Erythroblast (primary cell): ENCODE data around the gene EME2.

Experiments used
- GATA1 ChIP-seq: IDR thresholded peaks from 2 replicates; pipeline ENCODE4 v1.6.1; 2011; ENCODE audit warnings: low read depth, mild to moderate bottlenecking, control low read depth, low read length, moderate library complexity
- POLR2A ChIP-seq: IDR thresholded peaks from 2 replicates; pipeline ENCODE4 v1.6.1; 2011; ENCODE audit warnings: mild to moderate bottlenecking, low read length

- TF ChIP-seq POLR2A, result no peak
- TF ChIP-seq GATA1, result no peak
These were observed 1.8 kb downstream of the EME2 start for GRCh38 chr16:1774448-1774780.
